Fibroblast of skin of left quadriceps (primary cell): Measurements from ENCODE around the gene CAMK2G.
A peak's percentile ranks its signal among the peaks of the same experiment; 100 is the strongest.

Experiments used
- DNase-seq, 2 experiments: peaks; one replicate each; pipeline ENCODE4 v3.0.0-alpha.2; 2013; ENCODE audit warnings: low read depth in 2 of 2

Gene CAMK2G

DNA sequence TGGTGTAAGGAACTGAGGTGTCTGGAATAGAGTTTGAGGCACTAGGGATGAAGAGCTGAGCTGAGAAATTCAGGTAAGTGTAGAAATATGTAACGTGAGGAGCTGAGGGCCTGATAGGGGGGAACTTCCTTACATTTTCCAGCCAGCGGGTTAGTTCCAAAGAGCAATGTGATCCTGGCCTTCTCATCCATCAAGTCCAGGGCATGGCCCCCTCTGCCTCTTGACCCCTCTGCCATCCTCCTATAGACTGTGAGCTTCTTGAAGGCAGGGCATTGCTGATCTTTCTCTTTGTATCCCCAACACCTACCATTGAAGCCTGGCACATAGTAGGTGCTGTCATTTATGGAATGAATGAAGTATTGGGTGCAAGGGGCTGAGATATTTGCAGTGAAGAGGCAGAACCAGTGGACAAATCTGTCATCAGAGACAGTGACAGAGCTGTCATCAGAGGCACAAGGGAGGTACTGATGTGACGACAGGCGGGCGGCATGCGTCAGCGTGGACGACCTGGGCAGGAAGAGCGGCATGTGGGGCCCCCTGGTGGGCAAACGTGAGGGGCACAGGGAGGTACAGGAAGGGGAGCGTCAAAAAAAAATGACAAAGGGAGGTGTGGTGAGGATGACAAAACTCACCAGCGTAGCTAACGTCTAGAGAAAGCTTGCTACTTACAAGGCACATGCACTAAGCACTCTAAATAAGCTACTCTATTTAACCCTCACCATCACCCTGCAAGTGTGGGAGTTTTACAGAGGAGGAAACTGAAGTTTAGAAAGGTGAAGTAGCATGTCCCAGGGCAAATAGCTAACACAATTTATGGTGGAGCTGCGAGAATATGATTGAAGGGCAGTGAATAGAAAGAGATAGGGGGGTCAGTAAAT is 5.2 kb upstream of the CAMK2G start:
- DNase-seq = peak in 1 of 2 experiments; percentile 45

DNA sequence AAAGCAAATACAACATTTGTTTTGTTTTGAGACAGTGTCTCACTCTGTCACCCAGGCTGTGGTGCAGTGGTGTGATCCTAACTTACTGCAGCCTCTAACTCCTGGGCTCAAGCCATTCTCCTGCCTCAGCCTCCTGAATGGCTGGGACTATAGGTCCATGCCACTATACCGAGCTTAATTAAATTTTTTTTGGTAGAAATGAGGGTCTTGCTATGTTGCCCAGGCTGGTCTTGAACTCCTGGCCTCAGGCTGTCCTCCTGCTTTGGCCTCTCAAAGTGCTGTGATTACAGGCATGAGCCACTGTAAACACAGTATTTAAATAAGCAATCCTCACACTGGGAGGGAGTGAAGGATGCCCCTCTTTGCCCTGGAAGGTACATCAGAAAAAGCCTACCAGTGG is 4.0 kb upstream of the CAMK2G start:
- no peak for DNase-seq

DNA sequence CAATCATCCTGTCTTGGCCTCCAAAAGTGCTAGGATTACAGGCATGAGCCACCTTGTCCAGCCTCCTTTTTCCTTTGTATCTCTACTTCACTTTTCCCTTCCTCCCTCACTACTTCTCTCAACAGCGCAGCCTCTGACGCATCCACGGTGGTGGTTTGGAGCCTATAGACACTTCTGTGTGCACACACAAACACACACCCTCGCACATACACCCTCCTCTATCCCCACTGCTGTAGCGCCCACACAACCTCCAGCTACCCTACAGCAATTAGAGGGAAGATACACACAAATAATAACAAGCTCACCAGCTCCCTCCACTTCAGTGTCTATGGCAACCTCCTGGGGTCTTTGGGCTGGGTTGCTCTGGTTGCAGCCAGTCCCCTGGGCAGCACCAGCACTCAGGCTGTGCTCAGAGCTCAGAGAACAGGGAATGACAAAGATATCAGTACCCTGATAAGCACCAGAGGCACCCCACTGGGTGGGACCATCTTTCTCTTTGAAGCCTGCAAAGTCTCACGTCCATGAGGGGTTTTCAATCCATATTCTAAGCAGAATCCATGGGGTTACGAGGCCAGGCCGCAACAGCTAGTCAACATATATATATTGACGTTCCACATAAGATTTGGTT is 3.3 kb upstream of the CAMK2G start:
- no peak for DNase-seq

DNA sequence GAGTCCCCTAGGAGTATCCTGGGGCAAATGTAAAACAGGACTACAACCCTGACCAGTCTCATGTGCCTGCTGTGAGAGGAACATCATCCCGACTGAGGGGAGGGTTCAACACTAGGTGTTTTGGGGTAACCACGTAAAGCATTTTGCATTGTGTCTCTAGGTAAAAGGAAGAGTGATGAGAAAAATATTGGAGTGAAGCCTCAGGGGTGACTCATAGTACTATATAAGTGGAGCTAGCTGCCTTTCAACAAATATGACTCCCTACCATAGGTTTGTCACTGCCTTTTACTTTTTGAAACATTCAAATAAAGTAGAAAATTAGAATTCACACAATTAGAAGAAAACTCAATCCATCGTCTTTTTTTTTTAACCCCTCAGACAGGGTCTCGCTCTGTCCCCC is 2.6 kb upstream of the CAMK2G start:
- no peak for DNase-seq

- DNase-seq = no peak
Measured at GRCh38 chr10:73876566-73876965, 2.2 kb upstream of the CAMK2G start.

GRCh38 chr10:73876157-73876556 is 1.8 kb upstream of the CAMK2G start:
- DNase-seq = no peak

DNA sequence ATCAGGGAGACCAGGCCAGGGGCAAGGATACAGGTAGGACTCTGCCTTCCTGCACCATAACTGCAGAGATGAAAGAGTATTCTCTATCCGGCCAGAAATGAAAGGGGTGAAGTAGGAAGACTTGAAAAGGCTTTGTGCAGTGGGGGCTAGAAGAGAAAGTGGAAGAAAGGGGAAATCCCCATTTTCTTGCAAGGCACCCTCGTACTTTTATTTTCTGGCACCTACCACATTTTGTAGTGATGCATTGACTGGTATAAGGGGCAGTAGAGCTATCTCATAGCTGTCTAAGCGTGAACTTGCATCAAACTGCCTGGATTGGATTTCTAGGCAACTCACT is 752 bp upstream of the CAMK2G start:
- no peak for DNase-seq

- DNase-seq = no peak
Measured at GRCh38 chr10:73873838-73874215, 528 bp downstream of the CAMK2G start.

DNA sequence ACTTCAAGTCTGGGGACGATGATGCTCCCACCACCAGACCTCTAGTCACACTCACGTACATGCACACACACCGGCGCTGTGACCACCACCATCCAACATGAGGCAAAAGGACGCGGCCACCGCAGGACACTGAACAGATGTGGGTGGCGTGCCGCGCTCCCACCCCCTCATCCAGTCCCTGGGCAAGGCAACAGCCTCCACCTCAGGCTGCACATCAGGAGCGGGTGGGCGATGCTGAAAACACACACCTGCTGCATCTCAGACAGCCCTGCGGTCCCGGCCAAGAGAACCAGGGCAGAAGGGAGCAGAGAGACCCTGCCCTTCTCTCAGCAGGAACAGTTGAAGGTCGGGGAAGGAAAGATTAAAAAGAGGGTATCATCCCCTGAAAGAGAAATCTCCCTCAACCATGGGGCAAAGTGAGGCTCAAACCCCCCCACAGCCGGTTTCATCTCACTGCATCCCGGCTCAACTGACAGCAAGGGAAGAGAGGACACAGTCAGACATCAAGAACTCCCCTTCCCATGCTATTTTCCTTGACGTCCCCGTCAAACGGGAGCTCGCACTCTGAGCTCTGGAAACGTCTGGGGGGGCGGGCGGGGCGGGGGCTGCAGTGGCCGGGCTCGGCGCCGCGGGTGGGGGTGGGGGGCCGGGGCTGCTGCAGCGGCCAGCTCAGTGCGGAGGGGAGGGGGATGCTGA is 1.1 kb downstream of the CAMK2G start:
- no peak for DNase-seq

DNA sequence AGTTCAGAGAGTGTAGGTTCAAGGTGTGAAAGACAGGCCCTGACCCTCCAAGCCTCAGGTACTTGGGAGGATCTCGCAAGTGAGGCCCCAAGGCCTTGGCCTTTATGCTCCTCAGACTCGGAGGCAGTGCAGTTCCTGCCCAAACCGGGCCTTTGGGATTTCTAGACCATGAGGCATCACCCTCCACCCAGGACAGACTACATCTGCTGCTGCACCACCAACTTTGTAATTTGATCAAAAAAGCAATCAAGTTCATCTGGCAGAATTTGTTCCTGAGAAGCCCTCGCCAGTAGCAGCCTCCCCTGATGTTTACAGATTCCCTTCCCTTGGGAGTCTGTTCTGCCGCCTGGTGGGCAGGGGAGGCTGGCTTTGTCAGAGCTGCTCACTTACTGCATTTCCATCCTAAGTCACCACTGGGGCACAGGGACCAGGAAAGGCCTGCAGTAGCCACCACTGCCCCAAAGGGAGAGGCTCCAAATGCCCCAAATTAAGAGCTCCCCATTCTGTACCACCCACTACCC is 2.1 kb downstream of the CAMK2G start:
- DNase-seq = no peak

- no peak for DNase-seq
Measured at GRCh38 chr10:73871295-73872189, 2.8 kb downstream of the CAMK2G start.

GRCh38 chr10:73868655-73869195 is 5.6 kb downstream of the CAMK2G start:
- DNase-seq = no peak

- no peak for DNase-seq
Measured at GRCh38 chr10:73867871-73868631, 6.3 kb downstream of the CAMK2G start.

- DNase-seq = no peak
Measured at GRCh38 chr10:73867126-73867807, 7.1 kb downstream of the CAMK2G start.

GRCh38 chr10:73866621-73867020 is 7.7 kb downstream of the CAMK2G start:
- no peak for DNase-seq

DNA sequence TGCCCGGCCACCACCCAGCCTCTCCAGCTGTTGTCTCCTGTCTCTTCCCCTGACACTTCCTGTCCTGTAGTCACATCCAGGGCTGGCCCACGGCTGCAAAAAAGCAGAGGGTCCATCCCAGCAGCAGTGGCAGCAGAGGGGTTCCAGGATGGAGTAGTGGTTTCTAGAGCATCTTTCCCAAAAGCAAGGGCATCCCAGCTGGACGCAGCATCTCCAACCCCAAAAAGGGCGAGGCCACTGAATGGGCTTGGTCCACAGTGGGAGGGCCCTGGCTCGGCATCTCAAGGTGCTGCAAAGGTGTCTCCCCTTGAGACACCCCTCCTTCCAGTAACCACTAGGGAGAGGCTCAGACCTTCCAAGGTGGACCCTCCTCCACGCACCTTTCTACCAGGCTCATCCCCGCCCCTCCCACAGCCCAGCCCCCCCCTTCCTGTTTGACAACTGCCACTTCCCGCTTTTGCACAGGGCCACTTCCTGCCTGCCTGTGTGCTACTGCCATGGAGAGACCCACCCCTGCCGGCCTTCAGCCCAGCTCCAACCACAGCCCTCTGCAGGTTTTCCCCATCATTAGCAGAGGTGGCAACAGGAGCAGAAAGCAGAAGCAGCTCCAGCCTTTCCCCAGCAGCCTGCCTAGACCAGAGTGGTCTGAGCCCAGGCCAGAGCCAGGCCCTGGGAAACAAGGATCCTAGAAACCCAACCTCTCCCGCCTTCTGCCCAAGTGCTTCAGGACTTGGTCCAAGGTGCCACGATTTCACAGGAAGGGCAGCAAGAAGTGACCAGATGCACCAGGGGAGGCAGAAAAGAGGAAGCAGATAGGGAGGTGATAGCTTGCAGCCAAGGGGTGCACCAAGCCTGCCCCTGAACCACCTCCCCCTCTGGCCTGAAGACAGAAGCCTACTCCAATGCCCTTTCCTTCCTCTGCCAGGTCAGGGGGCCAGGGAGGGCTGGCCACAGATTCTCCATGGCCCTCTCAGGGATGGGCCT is 8.6 kb downstream of the CAMK2G start:
- DNase-seq = no peak

- DNase-seq = no peak
Measured at GRCh38 chr10:73865107-73865458, 9.3 kb downstream of the CAMK2G start.

DNA sequence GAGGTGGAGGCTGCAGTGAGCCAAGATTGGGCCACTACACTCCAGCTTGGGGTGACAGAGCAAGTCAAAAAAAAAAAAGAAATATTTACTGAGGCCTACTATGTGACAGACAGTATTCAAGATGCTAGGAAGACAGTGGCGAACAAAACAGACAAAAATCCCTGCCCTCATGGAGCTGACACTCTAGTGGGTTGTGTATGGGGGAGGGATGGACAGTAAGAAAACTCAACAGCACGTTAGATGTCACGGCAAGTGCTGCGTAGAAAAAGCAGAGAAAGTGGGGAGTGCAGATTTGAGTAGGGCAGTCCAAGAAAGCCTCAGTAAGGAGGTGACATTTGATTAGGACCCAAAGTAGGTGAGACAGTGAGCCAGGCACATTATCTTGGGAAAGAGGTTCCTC is 10.1 kb downstream of the CAMK2G start:
- DNase-seq = no peak
